HEK293 (cell line): ENCODE results near the gene PTPRN2.

Experiments
- CTCF ChIA-PET: fragments of 350-600 bp; formaldehyde crosslinking; extraction: SDS; loops from one replicate; lab custom pipeline; 2021; ENCODE audit warnings: antibody characterized with exemption; lab: Yijun Ruan, JAX
- POLR2A ChIA-PET: fragments of 300-600 bp; formaldehyde crosslinking; extraction: SDS; loops from one replicate; lab custom pipeline; 2020; ENCODE audit warnings: antibody characterized with exemption, inconsistent platforms; lab: Yijun Ruan, JAX
- H3K27ac ChIP-seq: fragments of 200-500 bp; sonication (Bioruptor generic); 2 replicates; pipeline ENCODE4 v1.5.1; 2014; ENCODE audit warnings: low read depth, low read length, control low read depth, inconsistent platforms; ENCODE audit errors: extremely low read depth
- H3K36me3 ChIP-seq, 2 experiments: fragments of 200-500 bp in 1 of 2; sonication (Bioruptor generic) in 1 of 2; 1 replicate in 1 of 2; 2 replicates in 1 of 2; pipeline ENCODE4 v1.5.1; 2014 to 2017; ENCODE audit warnings: inconsistent platforms in 2 of 2, low read length in 2 of 2; ENCODE audit not compliant: control insufficient read depth in 2 of 2, insufficient read depth in 1 of 2
- H3K4me1 ChIP-seq: fragments of 200-500 bp; sonication (Bioruptor generic); 2 replicates; pipeline ENCODE4 v1.5.1; 2014; ENCODE audit warnings: mild to moderate bottlenecking, low read length, inconsistent platforms; ENCODE audit not compliant: control insufficient read depth, insufficient read depth
- H3K4me3 ChIP-seq: 2 replicates; pipeline ENCODE4 v1.5.1; 2011; ENCODE audit warnings: low read depth, mild to moderate bottlenecking, control low read depth, low read length, moderate library complexity
- H3K9me3 ChIP-seq: fragments of 200-500 bp; sonication (Bioruptor generic); 2 replicates; pipeline ENCODE4 v1.5.1; 2014; ENCODE audit warnings: low read depth, low read length, inconsistent platforms; ENCODE audit not compliant: control insufficient read depth, insufficient read depth
- KLF10 ChIP-seq: fragments of 450-650 bp; IDR thresholded peaks from 2 replicates; pipeline ENCODE4 v1.5.1; 2018; ENCODE audit warnings: missing biosample characterization, mild to moderate bottlenecking, missing genetic modification characterization
- KLF9 ChIP-seq: fragments of 450-650 bp; formaldehyde crosslinking; IDR thresholded peaks from 2 replicates; pipeline ENCODE4 v1.5.1; 2016; ENCODE audit warnings: missing biosample characterization, missing genetic modification characterization, low read depth
- MZF1 ChIP-seq: fragments of 450-650 bp; formaldehyde crosslinking; IDR thresholded peaks from 2 replicates; pipeline ENCODE4 v1.5.1; 2017; ENCODE audit warnings: missing biosample characterization, missing genetic modification characterization, borderline replicate concordance
- REST ChIP-seq: fragments of 450-650 bp; formaldehyde crosslinking; IDR thresholded peaks from 2 replicates; pipeline ENCODE4 v1.5.1; 2016; ENCODE audit warnings: missing biosample characterization, missing genetic modification characterization
- ZBTB7A ChIP-seq: fragments of 450-650 bp; formaldehyde crosslinking; IDR thresholded peaks from 2 replicates; pipeline ENCODE4 v1.5.1; 2016; ENCODE audit warnings: low read depth, missing biosample characterization, missing genetic modification characterization
- ZFP41 ChIP-seq: fragments of 450-650 bp; formaldehyde crosslinking; IDR thresholded peaks from 2 replicates; pipeline ENCODE4 v1.5.1; 2016; ENCODE audit warnings: missing biosample characterization, missing genetic modification characterization, borderline replicate concordance
- ZIC2 ChIP-seq: fragments of 450-650 bp; formaldehyde crosslinking; IDR thresholded peaks from 2 replicates; pipeline ENCODE4 v1.5.1; 2016; ENCODE audit warnings: missing biosample characterization, missing genetic modification characterization
- ZNF10 ChIP-seq: fragments of 450-650 bp; formaldehyde crosslinking; IDR thresholded peaks from 2 replicates; pipeline ENCODE4 v1.5.1; 2017; ENCODE audit warnings: missing biosample characterization, missing genetic modification characterization
- ZNF221 ChIP-seq: fragments of 450-650 bp; formaldehyde crosslinking; IDR thresholded peaks from 2 replicates; pipeline ENCODE4 v1.5.1; 2017; ENCODE audit warnings: missing biosample characterization, missing genetic modification characterization, borderline replicate concordance
- ZNF350 ChIP-seq: fragments of 450-650 bp; formaldehyde crosslinking; IDR thresholded peaks from 2 replicates; pipeline ENCODE4 v1.5.0; 2017; ENCODE audit warnings: missing biosample characterization, mild to moderate bottlenecking, missing genetic modification characterization
- ZNF416 ChIP-seq: fragments of 450-650 bp; formaldehyde crosslinking; IDR thresholded peaks from 2 replicates; pipeline ENCODE4 v1.5.1; 2016; ENCODE audit warnings: missing biosample characterization, missing genetic modification characterization
- ZNF518A ChIP-seq: fragments of 450-650 bp; formaldehyde crosslinking; conservative IDR thresholded peaks from 2 replicates; pipeline ENCODE4 v1.5.1; 2016; ENCODE audit warnings: low read depth, missing biosample characterization, missing genetic modification characterization
- ZNF544 ChIP-seq: fragments of 450-650 bp; formaldehyde crosslinking; IDR thresholded peaks from 2 replicates; pipeline ENCODE4 v1.5.0; 2017; ENCODE audit warnings: missing biosample characterization, missing genetic modification characterization
- ZNF654 ChIP-seq: fragments of 450-650 bp; formaldehyde crosslinking; IDR thresholded peaks from 2 replicates; pipeline ENCODE4 v1.5.1; 2016; ENCODE audit warnings: low read depth, missing biosample characterization, missing genetic modification characterization
- ZNF776 ChIP-seq: fragments of 450-650 bp; formaldehyde crosslinking; IDR thresholded peaks from 2 replicates; pipeline ENCODE4 v1.5.0; 2017; ENCODE audit warnings: missing biosample characterization, missing genetic modification characterization, borderline replicate concordance
- ZNF777 ChIP-seq: fragments of 450-650 bp; formaldehyde crosslinking; IDR thresholded peaks from 2 replicates; pipeline ENCODE4 v1.5.1; 2017; ENCODE audit warnings: missing biosample characterization, missing genetic modification characterization, borderline replicate concordance
- ZNF785 ChIP-seq: fragments of 450-650 bp; formaldehyde crosslinking; IDR thresholded peaks from 2 replicates; pipeline ENCODE4 v1.5.1; 2016; ENCODE audit warnings: missing biosample characterization, missing genetic modification characterization
- ZSCAN5A ChIP-seq: fragments of 450-650 bp; formaldehyde crosslinking; IDR thresholded peaks from 2 replicates; pipeline ENCODE4 v1.5.1; 2016; ENCODE audit warnings: missing biosample characterization, missing genetic modification characterization

The PTPRN2 gene

GRCh38 chr7:158137516-158138328, 449.9 kb downstream of the PTPRN2 start (continued):
- no peak for TF ChIP-seq ZNF518A (tag by site-specific recombination)
- no peak for TF ChIP-seq ZNF10 (tag by site-specific recombination)
- TF ChIP-seq ZBTB7A (tag by site-specific recombination): no peak
- no peak for TF ChIP-seq ZNF544 (tag by site-specific recombination)
- TF ChIP-seq MZF1 (tag by site-specific recombination): no peak
- TF ChIP-seq ZNF416: no peak
- TF ChIP-seq REST (tag by site-specific recombination): no peak
- TF ChIP-seq ZIC2 (tag by site-specific recombination): no peak

- Histone ChIP-seq H3K36me3 (no peaks in the 10 kb centered on the region), H3K9me3 (no peaks in the 10 kb centered on the region), H3K27ac (no peak overlapping the region), H3K4me1 (no peaks in the 10 kb centered on the region), H3K4me3 (no peak overlapping the region)
- POLR2A ChIA-PET: no interaction called here
- CTCF ChIA-PET: no interaction called here
- TF ChIP-seq ZNF776 (tag by site-specific recombination) (no peak), ZFP41 (tag by site-specific recombination) (no peak), ZNF654 (no peak), KLF9 (tag by site-specific recombination) (no peak), ZSCAN5A (tag by site-specific recombination) (no peak), ZNF777 (no peak), ZNF221 (tag by site-specific recombination) (no peak), KLF10 (tag by site-specific recombination) (no peak), ZNF785 (tag by site-specific recombination) (no peak), ZNF350 (tag by site-specific recombination) (no peak)
These were observed 451.7 kb downstream of the PTPRN2 start for GRCh38 chr7:158135931-158136330.
